ENCODE data around the gene KANSL1. TPM values are rescaled to one million over a fixed set of nuclear protein-coding genes. Genes with fewer than 3 reads are reported as not detected.

The KANSL1 gene
- total and polyA plus RNA-seq, 2 donors from 2014 or later = 13.7 to 97.3 TPM

- FAIRE-seq = no peak
- TF ChIP-seq, protein P1, sequence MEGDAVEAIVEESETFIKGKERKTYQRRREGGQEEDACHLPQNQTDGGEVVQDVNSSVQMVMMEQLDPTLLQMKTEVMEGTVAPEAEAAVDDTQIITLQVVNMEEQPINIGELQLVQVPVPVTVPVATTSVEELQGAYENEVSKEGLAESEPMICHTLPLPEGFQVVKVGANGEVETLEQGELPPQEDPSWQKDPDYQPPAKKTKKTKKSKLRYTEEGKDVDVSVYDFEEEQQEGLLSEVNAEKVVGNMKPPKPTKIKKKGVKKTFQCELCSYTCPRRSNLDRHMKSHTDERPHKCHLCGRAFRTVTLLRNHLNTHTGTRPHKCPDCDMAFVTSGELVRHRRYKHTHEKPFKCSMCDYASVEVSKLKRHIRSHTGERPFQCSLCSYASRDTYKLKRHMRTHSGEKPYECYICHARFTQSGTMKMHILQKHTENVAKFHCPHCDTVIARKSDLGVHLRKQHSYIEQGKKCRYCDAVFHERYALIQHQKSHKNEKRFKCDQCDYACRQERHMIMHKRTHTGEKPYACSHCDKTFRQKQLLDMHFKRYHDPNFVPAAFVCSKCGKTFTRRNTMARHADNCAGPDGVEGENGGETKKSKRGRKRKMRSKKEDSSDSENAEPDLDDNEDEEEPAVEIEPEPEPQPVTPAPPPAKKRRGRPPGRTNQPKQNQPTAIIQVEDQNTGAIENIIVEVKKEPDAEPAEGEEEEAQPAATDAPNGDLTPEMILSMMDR (IDR thresholded peaks at IDR 0.05; ENCODE audit: borderline replicate concordance, extremely low read depth, insufficient read depth) = no peak
These were observed 180.1 kb downstream of the KANSL1 start for GRCh38 chr17:46013127-46013501.

DNA sequence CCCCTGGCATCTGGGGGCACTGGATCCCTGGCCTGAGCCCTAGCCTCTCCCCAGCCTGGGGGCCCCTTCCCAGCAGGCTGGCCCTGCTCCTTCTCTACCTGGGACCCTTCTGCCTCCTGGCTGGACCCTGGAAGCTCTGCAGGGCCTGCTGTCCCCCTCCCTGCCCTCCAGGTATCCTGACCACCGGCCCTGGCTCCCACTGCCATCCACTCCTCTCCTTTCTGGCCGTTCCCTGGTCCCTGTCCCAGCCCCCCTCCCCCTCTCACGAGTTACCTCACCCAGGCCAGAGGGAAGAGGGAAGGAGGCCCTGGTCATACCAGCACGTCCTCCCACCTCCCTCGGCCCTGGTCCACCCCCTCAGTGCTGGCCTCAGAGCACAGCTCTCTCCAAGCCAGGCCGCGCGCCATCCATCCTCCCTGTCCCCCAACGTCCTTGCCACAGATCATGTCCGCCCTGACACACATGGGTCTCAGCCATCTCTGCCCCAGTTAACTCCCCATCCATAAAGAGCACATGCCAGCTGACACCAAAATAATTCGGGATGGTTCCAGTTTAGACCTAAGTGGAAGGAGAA is 180.6 kb downstream of the KANSL1 start:
- no peaks in the 10 kb centered on the region for H3K9me3 ChIP-seq (ENCODE audit: control insufficient read depth in 2 of 3, insufficient read depth in 1 of 3, low read length in 3 of 3)
- no peak overlapping the region for H3K4me3 ChIP-seq (ENCODE audit: low read length in 3 of 3)
- FAIRE-seq (no peak), DNase-seq (peak in 1 of 5 donors; percentile 51)
- H3K9ac ChIP-seq (ENCODE audit: low read length in 3 of 3) = no peak overlapping the region
- H3K27ac ChIP-seq (ENCODE audit: low read depth in 2 of 2, low read length in 2 of 2) = no peak overlapping the region
- no peaks in the 10 kb centered on the region for H3K36me3 ChIP-seq (ENCODE audit: control insufficient read depth in 2 of 3, insufficient read depth in 3 of 3, low read length in 3 of 3)
- TF ChIP-seq, protein P1 (IDR thresholded peaks at IDR 0.05; ENCODE audit: borderline replicate concordance, extremely low read depth, insufficient read depth) = no peak
- H3K4me1 ChIP-seq (ENCODE audit: control insufficient read depth in 2 of 3, insufficient read depth in 2 of 3, low read depth in 1 of 3, low read length in 3 of 3) = no peaks in the 10 kb centered on the region
- H3K27me3 ChIP-seq (ENCODE audit: control insufficient read depth, insufficient read depth, low read length) = no peaks in the 10 kb centered on the region
- intact Hi-C loops (cut with DNase I) = no loop called here

More at GRCh38 chr17:46013127-46013501, 180.1 kb downstream of the KANSL1 start:
- DNase-seq = peak in 1 of 5 donors; percentile 57
- Histone ChIP-seq H3K9ac (ENCODE audit: low read length in 3 of 3) (no peak overlapping the region), H3K4me3 (ENCODE audit: low read length in 3 of 3) (no peak overlapping the region), H3K9me3 (ENCODE audit: control insufficient read depth in 2 of 3, insufficient read depth in 1 of 3, low read length in 3 of 3) (no peaks in the 10 kb centered on the region), H3K27me3 (ENCODE audit: control insufficient read depth, insufficient read depth, low read length) (no peaks in the 10 kb centered on the region), H3K36me3 (ENCODE audit: control insufficient read depth in 2 of 3, insufficient read depth in 3 of 3, low read length in 3 of 3) (no peaks in the 10 kb centered on the region), H3K27ac (ENCODE audit: low read depth in 2 of 2, low read length in 2 of 2) (no peak overlapping the region), H3K4me1 (ENCODE audit: control insufficient read depth in 2 of 3, insufficient read depth in 2 of 3, low read depth in 1 of 3, low read length in 3 of 3) (no peaks in the 10 kb centered on the region)
- intact Hi-C loops (cut with DNase I) = no loop called here

DNA sequence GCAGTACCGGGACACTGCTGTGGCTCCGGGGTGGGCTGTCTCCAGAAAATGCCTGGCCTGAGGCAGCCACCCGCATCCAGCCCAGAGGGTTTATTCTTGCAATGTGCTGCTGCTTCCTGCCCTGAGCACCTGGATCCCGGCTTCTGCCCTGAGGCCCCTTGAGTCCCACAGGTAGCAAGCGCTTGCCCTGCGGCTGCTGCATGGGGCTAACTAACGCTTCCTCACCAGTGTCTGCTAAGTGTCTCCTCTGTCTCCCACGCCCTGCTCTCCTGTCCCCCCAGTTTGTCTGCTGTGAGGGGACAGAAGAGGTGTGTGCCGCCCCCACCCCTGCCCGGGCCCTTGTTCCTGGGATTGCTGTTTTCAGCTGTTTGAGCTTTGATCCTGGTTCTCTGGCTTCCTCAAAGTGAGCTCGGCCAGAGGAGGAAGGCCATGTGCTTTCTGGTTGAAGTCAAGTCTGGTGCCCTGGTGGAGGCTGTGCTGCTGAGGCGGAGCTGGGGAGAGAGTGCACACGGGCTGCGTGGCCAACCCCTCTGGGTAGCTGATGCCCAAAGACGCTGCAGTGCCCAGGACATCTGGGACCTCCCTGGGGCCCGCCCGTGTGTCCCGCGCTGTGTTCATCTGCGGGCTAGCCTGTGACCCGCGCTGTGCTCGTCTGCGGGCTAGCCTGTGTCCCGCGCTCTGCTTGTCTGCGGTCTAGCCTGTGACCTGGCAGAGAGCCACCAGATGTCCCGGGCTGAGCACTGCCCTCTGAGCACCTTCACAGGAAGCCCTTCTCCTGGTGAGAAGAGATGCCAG is 181.3 kb downstream of the KANSL1 start:
- H3K36me3 ChIP-seq (ENCODE audit: control insufficient read depth in 2 of 3, insufficient read depth in 3 of 3, low read length in 3 of 3) = no peaks in the 10 kb centered on the region
- H3K4me3 ChIP-seq (ENCODE audit: low read length in 3 of 3) = no peak overlapping the region
- H3K27me3 ChIP-seq (ENCODE audit: control insufficient read depth, insufficient read depth, low read length) = no peaks in the 10 kb centered on the region
- no peak overlapping the region for H3K27ac ChIP-seq (ENCODE audit: low read depth in 2 of 2, low read length in 2 of 2)
- intact Hi-C loops (cut with DNase I) = no loop called here
- H3K9me3 ChIP-seq (ENCODE audit: control insufficient read depth in 2 of 3, insufficient read depth in 1 of 3, low read length in 3 of 3) = no peaks in the 10 kb centered on the region
- no peaks in the 10 kb centered on the region for H3K4me1 ChIP-seq (ENCODE audit: control insufficient read depth in 2 of 3, insufficient read depth in 2 of 3, low read depth in 1 of 3, low read length in 3 of 3)
- FAIRE-seq (no peak), DNase-seq (peak in 1 of 5 donors; percentile 64)
- no peak overlapping the region for H3K9ac ChIP-seq (ENCODE audit: low read length in 3 of 3)
- TF ChIP-seq, protein P1 (IDR thresholded peaks at IDR 0.05; ENCODE audit: borderline replicate concordance, extremely low read depth, insufficient read depth) = no peak

All from kidney (tissue), 14 donors.